Osteocyte (in vitro differentiated cells): Measurements from ENCODE around the gene SACM1L. TPM values are rescaled to one million over a fixed set of nuclear protein-coding genes. Genes with fewer than 3 reads are reported as not detected.
A peak's percentile ranks its signal among the peaks of the same experiment; 100 is the strongest.

Source experiments
- DNase-seq: peaks from one replicate; pipeline ENCODE4 v3.0.0; 2021; ENCODE audit warnings: mixed read lengths; ENCODE audit not compliant: unreplicated experiment; ENCODE audit errors: extremely low spot score
- H3K27ac Mint-ChIP-seq: one replicate; pipeline ENCODE4 v1.8.0; 2021; ENCODE audit warnings: mild to moderate bottlenecking, mixed read lengths; ENCODE audit not compliant: unreplicated experiment
- H3K27me3 Mint-ChIP-seq: one replicate; pipeline ENCODE4 v1.8.0; 2021; ENCODE audit warnings: mixed read lengths; ENCODE audit not compliant: unreplicated experiment
- H3K36me3 Mint-ChIP-seq: one replicate; pipeline ENCODE4 v1.8.0; 2021; ENCODE audit warnings: mixed read lengths; ENCODE audit not compliant: unreplicated experiment
- H3K4me1 Mint-ChIP-seq: one replicate; pipeline ENCODE4 v1.8.0; 2021; ENCODE audit warnings: mixed read lengths; ENCODE audit not compliant: unreplicated experiment
- H3K4me3 Mint-ChIP-seq: one replicate; pipeline ENCODE4 v1.8.0; 2021; ENCODE audit warnings: mild to moderate bottlenecking, moderate library complexity, mixed read lengths; ENCODE audit not compliant: unreplicated experiment
- H3K9me3 Mint-ChIP-seq: one replicate; pipeline ENCODE4 v1.8.0; 2021; ENCODE audit warnings: mixed read lengths; ENCODE audit not compliant: unreplicated experiment
- CTCF ChIP-seq: fragments of 200-600 bp; sonication (generic); IDR thresholded peaks from 2 replicates; pipeline ENCODE4 v1.5.0; 2021; ENCODE audit warnings: antibody characterized with exemption, mild to moderate bottlenecking, moderate library complexity
- total RNA-seq: library from RNA; stranded (reverse); gene quantifications from 2 replicates; pipeline ENCODE4 v1.2.1, GENCODE V29; 2021

Gene SACM1L
- total RNA-seq, 1 donor from 2014 or later: 38.3 TPM

DNA sequence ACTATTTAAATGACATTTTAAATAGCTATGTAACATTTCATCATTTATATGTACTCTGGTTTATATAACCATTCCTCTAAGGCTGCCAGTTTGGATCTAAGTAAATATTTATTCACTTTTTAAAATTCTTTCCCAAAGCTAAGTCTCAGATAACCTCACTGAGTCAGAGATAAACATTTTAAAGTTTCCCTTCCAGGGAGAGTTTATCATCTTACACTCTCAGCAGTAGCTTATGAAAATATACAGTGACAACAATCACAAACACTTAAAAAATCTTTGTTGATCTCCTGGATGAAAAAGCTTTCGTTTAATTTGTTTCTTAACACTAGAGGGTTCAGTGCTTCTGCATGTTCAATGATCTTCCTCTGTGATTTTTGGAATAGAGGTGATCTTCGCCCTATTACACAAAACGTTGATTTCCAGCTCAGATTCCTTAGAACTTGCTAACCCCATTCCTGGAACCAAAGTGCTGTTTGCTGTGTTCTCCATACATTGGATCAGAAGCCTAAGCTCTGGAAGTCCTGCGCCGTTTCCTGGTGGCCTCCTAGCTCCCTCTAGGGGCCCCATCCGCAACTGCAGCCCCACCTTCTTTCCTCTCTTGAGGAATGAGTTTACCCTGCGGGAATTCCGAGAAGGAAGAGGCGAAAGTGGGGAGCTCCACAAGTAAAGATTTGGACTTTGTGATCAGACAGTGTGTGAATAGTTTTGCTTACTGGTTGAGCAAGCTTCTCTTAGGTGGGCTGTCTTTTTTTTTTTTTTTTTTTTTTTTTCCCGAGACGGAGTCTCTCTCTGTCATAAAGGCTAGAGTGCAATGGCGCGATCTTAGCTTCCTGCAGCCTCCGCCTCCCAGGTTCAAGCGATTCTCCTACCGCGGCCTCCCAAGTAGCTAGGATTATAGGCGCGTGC, 29.3 kb upstream of the SACM1L start:
- peak overlapping the region; percentile 83 for H3K27ac Mint-ChIP-seq
- peaks cover 32% of the 10 kb centered on the region for H3K4me1 Mint-ChIP-seq
- no peaks in the 10 kb centered on the region for H3K27me3 Mint-ChIP-seq
- H3K4me3 Mint-ChIP-seq: no peak overlapping the region
- no peaks in the 10 kb centered on the region for H3K36me3 Mint-ChIP-seq
- no peaks in the 10 kb centered on the region for H3K9me3 Mint-ChIP-seq
- TF ChIP-seq CTCF: peak; percentile 92
- DNase-seq: peak; percentile 91

DNA sequence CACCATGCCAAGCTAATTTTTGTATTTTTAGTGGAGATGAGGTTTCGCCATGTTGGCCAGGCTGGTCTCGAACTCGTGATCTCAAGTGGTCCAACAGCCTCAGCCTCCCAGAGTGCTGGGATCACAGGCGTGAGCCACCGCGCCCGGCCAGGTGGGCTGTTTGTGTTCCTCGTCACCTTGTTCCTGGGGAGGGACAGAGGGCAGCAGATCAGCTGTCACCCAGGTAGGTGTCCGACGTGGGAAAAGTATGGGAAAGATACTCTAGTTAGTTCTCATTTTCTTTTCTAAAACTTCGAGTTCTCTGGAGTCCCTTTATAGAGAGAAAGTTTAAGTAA, 28.7 kb upstream of the SACM1L start:
- H3K36me3 Mint-ChIP-seq: no peaks in the 10 kb centered on the region
- no peak for DNase-seq
- no peak for TF ChIP-seq CTCF
- peaks cover 38% of the 10 kb centered on the region for H3K4me1 Mint-ChIP-seq
- H3K9me3 Mint-ChIP-seq: no peaks in the 10 kb centered on the region
- no peak overlapping the region for H3K4me3 Mint-ChIP-seq
- peak overlapping the region; percentile 83 for H3K27ac Mint-ChIP-seq
- H3K27me3 Mint-ChIP-seq: no peaks in the 10 kb centered on the region

GRCh38 chr3:45664578-45664977, 24.6 kb upstream of the SACM1L start:
- TF ChIP-seq CTCF: no peak
- Mint-ChIP-seq H3K4me1 (peaks cover 60% of the 10 kb centered on the region), H3K36me3 (peaks cover 2% of the 10 kb centered on the region), H3K27ac (peak overlapping the region; percentile 74), H3K9me3 (no peaks in the 10 kb centered on the region), H3K4me3 (no peak overlapping the region), H3K27me3 (no peaks in the 10 kb centered on the region)
- DNase-seq: no peak

DNA sequence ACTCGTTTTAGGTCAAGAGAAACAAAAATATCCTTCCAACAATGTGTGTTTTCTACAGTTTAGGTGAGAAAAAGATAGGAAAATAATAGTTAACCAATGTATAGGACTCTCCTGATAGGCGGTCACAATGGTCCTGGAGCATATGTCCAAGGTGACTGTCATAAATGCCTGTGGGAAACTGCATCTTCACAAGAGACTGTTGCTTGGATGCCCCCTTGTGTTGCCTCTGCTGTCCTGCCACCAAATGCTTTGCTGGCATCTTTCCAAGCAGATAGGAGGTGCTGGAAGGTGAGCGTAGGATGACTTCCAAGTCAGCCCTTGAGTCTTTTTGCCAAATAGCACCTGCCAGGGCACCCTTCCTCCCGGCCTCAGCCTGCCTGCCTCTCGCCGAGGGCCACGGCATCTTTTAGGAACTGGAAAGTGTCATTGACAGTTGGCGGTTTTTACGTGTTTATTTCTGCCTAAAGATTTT, 24.1 kb upstream of the SACM1L start:
- no peak for DNase-seq
- Mint-ChIP-seq H3K9me3 (no peaks in the 10 kb centered on the region), H3K27ac (peak overlapping the region; percentile 96), H3K36me3 (peaks cover 2% of the 10 kb centered on the region), H3K4me1 (peaks cover 54% of the 10 kb centered on the region), H3K27me3 (no peaks in the 10 kb centered on the region), H3K4me3 (no peak overlapping the region)
- peak; percentile 56 for TF ChIP-seq CTCF

- Mint-ChIP-seq H3K27ac (peak overlapping the region; percentile 96), H3K4me1 (peaks cover 53% of the 10 kb centered on the region), H3K9me3 (no peaks in the 10 kb centered on the region), H3K4me3 (peak overlapping the region; percentile 57), H3K36me3 (peaks cover 2% of the 10 kb centered on the region), H3K27me3 (no peaks in the 10 kb centered on the region)
- TF ChIP-seq CTCF: no peak
- peak; percentile 91 for DNase-seq
Measured at GRCh38 chr3:45666757-45667431, 22.3 kb upstream of the SACM1L start.
